ENCODE results near the gene VAV3. TPM values are rescaled to one million over a fixed set of nuclear protein-coding genes. Genes with fewer than 3 reads are reported as not detected.

Gene VAV3
- total and polyA plus RNA-seq, 9 of the 15 experiments (the other 6 are each of a cell fraction or from before 2014, with no cell fraction given), result not detected

DNA sequence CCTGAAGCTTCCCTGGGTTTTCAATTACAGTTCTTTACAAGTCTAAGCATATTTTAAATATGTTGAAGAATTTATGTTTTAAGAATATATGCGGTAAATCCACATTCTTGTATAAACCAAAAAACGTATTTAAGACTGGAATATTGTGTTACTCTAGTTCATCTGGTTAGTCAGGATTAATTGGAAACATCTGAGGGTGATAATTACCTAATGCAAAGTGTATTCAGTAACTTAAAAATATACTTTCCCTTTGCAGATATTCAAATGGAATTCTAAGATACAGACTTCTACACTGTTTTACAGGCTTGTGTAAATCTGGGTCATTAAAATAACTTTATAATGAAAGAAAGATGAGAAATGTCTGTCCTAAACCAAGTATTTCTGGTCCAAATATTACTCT, 302.0 kb downstream of the VAV3 start:
- no TSS peak for BruUV-seq (replicated peaks)
- Histone ChIP-seq H3K9me3 (replicated peaks; ENCODE audit: control insufficient read depth, insufficient read depth, low read depth, low read length) (no peaks in the 10 kb centered on the region), H4K20me1 (replicated peaks; ENCODE audit: control insufficient read depth, insufficient read depth, low read length) (no peaks in the 10 kb centered on the region), H3K79me2 (ENCODE audit: control insufficient read depth, insufficient read depth, low read length) (no peaks in the 10 kb centered on the region), H3K9me1 (ENCODE audit: control insufficient read depth, insufficient read depth, low read length) (no peaks in the 10 kb centered on the region), H3K27me3 (ENCODE audit: control insufficient read depth in 2 of 2, insufficient read depth in 2 of 2, low read length in 2 of 2) (no peaks in the 10 kb centered on the region), H3K36me3 (ENCODE audit: control insufficient read depth, insufficient read depth, low read length) (no peaks in the 10 kb centered on the region), H3K4me2 (ENCODE audit: insufficient read depth, low read length) (no peak overlapping the region), H3K9ac (ENCODE audit: insufficient read depth in 1 of 2, low read depth in 2 of 2, low read length in 2 of 2) (no peak overlapping the region), H3K4me1 (replicated peaks in 1 of 2; ENCODE audit: control insufficient read depth in 2 of 2, insufficient read depth in 2 of 2, low read length in 2 of 2) (no peaks in the 10 kb centered on the region), H3K4me3 (no peak overlapping the region), H2AFZ (ENCODE audit: low read depth, low read length) (no peak overlapping the region), H3K27ac (ENCODE audit: extremely low read depth, low read depth, low read length) (no peak overlapping the region)
- in situ Hi-C loops (cut with MboI), result no loop called here
- no peak for DNase-seq (ENCODE audit: extremely low read depth in 1 of 4, low spot score in 3 of 4)
- intact Hi-C loops (cut with micrococcal nuclease), result no loop called here
- ATAC-seq, result no peak
- ChIA-PET CTCF (ENCODE audit: low intra/inter-chr PET ratio) (no interaction called here), POLR2A (no interaction called here)
- no peak for TF ChIP-seq ZNF436 (CRISPR knock-in tag; IDR thresholded peaks at IDR 0.05)
- no peak for TF ChIP-seq ETV6 (IDR thresholded peaks at IDR 0.05; ENCODE audit: borderline replicate concordance in 1 of 2, low read depth in 2 of 2, low read length in 1 of 2)
- TF ChIP-seq ETV6 (CRISPR knock-in tag; IDR thresholded peaks at IDR 0.05; ENCODE audit: borderline replicate concordance), result no peak
- no peak for TF ChIP-seq HMG20A (CRISPR knock-in tag; conservative IDR thresholded peaks at IDR 0.05)
- TF ChIP-seq STAT5B (CRISPR knock-in tag; IDR thresholded peaks at IDR 0.05), result no peak
- no peak for TF ChIP-seq RBBP5 (IDR thresholded peaks at IDR 0.05; ENCODE audit: borderline replicate concordance, insufficient read depth, low read length, poor library complexity, severe bottlenecking)
- TF ChIP-seq, protein P1, sequence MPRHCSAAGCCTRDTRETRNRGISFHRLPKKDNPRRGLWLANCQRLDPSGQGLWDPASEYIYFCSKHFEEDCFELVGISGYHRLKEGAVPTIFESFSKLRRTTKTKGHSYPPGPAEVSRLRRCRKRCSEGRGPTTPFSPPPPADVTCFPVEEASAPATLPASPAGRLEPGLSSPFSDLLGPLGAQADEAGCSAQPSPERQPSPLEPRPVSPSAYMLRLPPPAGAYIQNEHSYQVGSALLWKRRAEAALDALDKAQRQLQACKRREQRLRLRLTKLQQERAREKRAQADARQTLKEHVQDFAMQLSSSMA (CRISPR knock-in tag; IDR thresholded peaks at IDR 0.05), result no peak
- TF ChIP-seq ERF (CRISPR knock-in tag; IDR thresholded peaks at IDR 0.05), result no peak
- TF ChIP-seq BRD4 (IDR thresholded peaks at IDR 0.05), result no peak
- WGBS (ENCODE audit: insufficient coverage, low coverage, missing lambda C conversion rate), result 2% methylated on average over 2 of the region's 2 CpGs
- FAIRE-seq, result no peak
